Epithelial cell of proximal tubule (primary cell): ENCODE data around the gene TMC1. TPM values are rescaled to one million over a fixed set of nuclear protein-coding genes. Genes with fewer than 3 reads are reported as not detected.

ENCODE experiments used
- DNase-seq: peaks from one replicate; pipeline ENCODE4 v3.0.0-alpha.2; 2011; ENCODE audit warnings: low read depth
- H3K4me3 ChIP-seq: 2 replicates; pipeline ENCODE4 v1.5.1; 2011; ENCODE audit warnings: low read depth, mild to moderate bottlenecking, low read length
- CTCF ChIP-seq: conservative IDR thresholded peaks from 2 replicates; pipeline ENCODE4 v1.5.1; 2012; ENCODE audit warnings: low read depth, mild to moderate bottlenecking, low read length
- total RNA-seq: library from RNA; depleted of rRNA; stranded (reverse); fragments of >200 nt; gene quantifications from 2 replicates; pipeline ENCODE4 v1.2.3, GENCODE V29; 2015

TMC1 gene
- total RNA-seq, 1 donor from 2014 or later: not detected

DNA sequence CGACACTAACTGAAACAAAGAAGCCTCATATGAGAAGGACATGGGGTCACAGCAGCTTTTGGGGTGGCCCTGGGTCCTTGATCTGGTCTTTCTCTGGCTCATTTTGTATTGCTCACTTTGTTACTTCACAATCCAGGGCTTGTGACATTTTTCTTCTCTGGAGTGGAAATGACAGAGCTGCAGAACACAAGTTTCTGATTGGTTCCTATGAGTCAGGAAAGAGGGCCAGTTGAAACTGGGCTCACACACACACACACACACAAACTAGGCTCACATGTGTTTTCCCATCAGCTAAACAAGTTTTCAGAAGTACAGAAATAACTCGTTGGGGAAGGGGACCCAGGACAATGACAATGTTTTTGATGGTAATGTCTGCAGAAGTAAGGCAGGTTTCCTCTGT is 54.3 kb downstream of the TMC1 start:
- no peak for TF ChIP-seq CTCF
- no peak for DNase-seq
- no peak overlapping the region for H3K4me3 ChIP-seq

DNA sequence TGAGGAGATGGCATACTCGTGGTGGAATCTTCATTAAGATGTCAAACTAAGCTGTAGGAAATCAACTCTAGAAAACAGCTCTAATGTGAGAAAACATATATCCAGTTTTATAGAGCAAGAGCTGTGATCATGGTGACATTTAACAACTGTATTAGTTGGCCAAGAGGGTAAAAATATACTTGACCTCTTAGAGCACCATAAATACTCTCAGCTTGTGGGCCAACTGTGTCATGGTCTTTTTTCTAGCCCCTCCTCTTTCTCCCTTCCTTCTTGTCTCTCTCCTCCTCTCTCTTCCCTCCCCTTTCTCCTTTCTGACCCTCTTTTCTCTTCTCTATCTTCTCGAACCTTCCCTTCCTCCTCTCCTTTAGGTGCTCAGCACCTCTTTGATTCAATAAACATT is 54.7 kb downstream of the TMC1 start:
- DNase-seq: no peak
- no peak for TF ChIP-seq CTCF
- no peak overlapping the region for H3K4me3 ChIP-seq

DNA sequence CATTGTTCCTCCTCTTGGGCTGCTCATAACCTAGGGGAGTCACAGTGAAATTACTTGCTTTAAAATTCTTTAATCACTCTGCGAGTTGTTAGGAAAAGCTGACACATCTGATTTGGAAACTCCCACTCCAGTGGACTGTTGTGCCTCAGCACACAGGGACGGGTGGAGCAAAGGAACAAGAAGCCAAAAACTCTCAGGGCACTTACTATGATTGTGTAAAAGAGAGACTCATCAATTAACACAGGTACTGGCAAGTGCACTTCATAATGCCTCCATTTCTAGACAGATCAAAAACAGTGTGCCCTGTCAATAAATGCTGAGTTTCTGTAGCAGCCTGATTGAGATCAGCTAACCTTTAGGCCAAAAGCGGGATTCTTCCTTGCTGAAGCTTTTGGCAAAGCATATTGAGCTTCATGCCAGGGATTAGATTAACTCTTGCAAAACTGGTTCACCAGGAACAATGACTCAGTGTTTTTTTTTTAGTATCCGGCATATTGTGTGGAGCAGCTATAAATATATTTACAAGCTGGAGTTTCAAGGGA is 55.9 kb downstream of the TMC1 start:
- peak; percentile 68 for DNase-seq
- H3K4me3 ChIP-seq: no peak overlapping the region
- no peak for TF ChIP-seq CTCF

GRCh38 chr9:72579190-72579589 is 57.8 kb downstream of the TMC1 start:
- TF ChIP-seq CTCF: no peak
- DNase-seq: no peak
- H3K4me3 ChIP-seq: no peak overlapping the region

DNA sequence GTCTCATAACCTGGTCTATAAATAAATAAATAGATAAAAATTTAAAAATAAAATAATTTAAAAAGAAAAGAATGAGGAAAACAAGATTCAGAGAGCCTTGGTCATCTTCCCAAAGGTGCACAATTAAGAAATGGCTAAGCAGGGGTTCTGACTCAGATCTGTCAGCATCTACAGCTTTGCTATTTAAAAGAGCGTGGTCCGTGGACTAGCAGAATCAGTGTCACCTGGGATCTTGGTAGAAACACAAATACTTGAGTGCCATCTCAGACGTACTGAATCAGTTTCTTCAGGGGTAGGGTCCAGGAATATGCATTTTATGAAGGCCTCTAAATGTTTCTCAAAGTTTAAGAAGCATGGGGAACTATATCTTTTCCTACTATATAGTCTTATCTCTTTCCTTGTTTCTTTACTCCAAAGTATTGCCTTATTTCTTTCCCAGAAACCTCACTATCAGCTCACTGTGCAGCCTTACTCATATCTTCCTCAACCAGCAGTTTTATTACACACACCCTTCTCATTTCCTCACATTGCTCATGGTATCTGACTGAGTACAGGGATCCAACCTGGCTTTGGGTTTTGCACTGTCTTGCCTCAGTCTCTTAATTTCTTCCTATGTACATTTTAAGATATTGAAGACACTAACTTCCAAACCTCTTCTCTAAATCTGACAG is 58.6 kb downstream of the TMC1 start:
- DNase-seq: no peak

GRCh38 chr9:72581694-72582093 is 60.3 kb downstream of the TMC1 start:
- H3K4me3 ChIP-seq: no peak overlapping the region
- DNase-seq: no peak
- no peak for TF ChIP-seq CTCF

More for the DNA sequence above, 58.6 kb downstream of the TMC1 start:
- H3K4me3 ChIP-seq: no peak overlapping the region
- no peak for TF ChIP-seq CTCF

GRCh38 chr9:72583370-72583769 is 62.0 kb downstream of the TMC1 start:
- TF ChIP-seq CTCF: no peak
- DNase-seq: no peak

More at GRCh38 chr9:72583370-72583769, 62.0 kb downstream of the TMC1 start:
- no peak overlapping the region for H3K4me3 ChIP-seq
